Stimulated activated CD4-positive, alpha-beta T cell treated with anti-CD3 and anti-CD28 coated beads, Interleukin-1b, Interleukin-23, amount 100 ng/mL, for 1 hour (primary cell): Measurements from ENCODE around the gene OMD.

Experiments
- DNase-seq, 2 donors: peaks; one replicate each; pipeline ENCODE4 v3.0.0-alpha.2; 2020; ENCODE audit warnings: low read depth in 2 of 2

The OMD gene

DNA sequence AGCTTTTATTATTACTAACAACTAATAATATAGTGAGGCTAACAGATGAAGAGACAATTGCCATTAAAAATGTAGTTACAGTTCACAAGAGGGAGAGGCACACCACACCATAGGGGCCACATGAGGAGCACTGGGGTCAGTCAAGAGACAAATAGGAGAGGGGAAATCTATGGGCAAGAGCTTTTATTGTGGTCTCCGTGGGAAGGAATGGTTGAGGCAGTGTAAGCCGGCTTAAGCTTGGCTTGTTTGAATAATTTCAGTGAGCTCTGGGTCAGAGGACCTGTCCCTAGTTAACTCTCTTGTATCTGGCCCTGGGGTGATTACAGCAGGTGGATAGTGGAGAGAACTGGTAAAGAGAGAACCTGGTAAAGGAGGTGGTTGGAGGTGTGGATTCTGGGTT, 55.2 kb downstream of the OMD start:
- no peak for DNase-seq
